ENCODE results near the gene PPP1R14D.

DNA sequence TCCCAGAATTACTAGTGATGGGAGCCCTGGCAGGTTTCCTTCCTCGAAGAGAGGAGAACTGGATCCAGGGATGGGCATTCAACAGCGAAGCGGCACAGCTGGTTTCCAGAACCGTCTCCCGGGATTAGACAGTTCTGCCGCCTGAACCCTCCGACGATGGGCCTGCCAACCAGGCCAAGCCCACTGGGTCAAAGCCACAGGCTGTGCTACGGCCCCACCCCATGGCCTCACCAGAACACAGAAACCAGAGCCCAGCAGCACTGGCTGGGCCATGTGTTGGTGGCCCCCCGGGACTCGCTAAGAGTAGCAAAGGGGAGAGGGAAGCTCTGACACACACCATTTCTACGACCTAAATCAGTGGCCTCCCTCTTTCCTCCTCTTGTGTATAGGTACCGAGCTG is 56.5 kb downstream of the PPP1R14D start:
- no peak for TF ChIP-seq CTCF (IDR thresholded peaks at IDR 0.05)
- no peak for TF ChIP-seq POLR2A (IDR thresholded peaks at IDR 0.05)

All from ovary (tissue), 3 donors.